SK-N-SH (cell line): Measurements from ENCODE around the gene OTUD4. TPM values are rescaled to one million over a fixed set of nuclear protein-coding genes. Genes with fewer than 3 reads are reported as not detected.
A peak's percentile ranks its signal among the peaks of the same experiment; 100 is the strongest.
"Not testable (repeated sequence)": the region's sequence is repeated elsewhere in the genome, so short reads cannot be mapped to it uniquely, and the experiment has no call there.

Experiments
- CTCF ChIA-PET: fragments of 300-600, 350-600 bp; formaldehyde crosslinking; extraction: SDS; loops from one replicate; lab custom pipeline; 2021; lab: Yijun Ruan, JAX
- POLR2A ChIA-PET: fragments of 350-600 bp; sonication (Branson Sonifier 250); formaldehyde crosslinking; extraction: SDS; loops from one replicate; lab custom pipeline; 2020; ENCODE audit warnings: antibody characterized with exemption, inconsistent platforms; lab: Yijun Ruan, JAX
- DNase-seq: peaks from one replicate; pipeline ENCODE4 v3.0.0; 2012
- H2AFZ ChIP-seq: fragments of 200-600 bp; sonication (generic); 2 replicates; pipeline ENCODE4 v1.8.1; 2016; ENCODE audit warnings: antibody characterized with exemption, mild to moderate bottlenecking, low read depth
- H3F3A ChIP-seq: fragments of 200-600 bp; sonication (generic); replicated peaks from 2 replicates; pipeline ENCODE3; 2016; ENCODE audit warnings: antibody characterized with exemption, mild to moderate bottlenecking; ENCODE audit not compliant: insufficient read depth
- H3K27ac ChIP-seq, 2 experiments: fragments of 200-500 bp in 1 of 2; fragments of 200-600 bp in 1 of 2; sonication (Bioruptor generic) in 1 of 2; sonication (generic), shearing (Covaris generic) in 1 of 2; 2 replicates each; pipeline versions ENCODE4 v1.5.1 to v1.6.1; 2014 to 2016; ENCODE audit warnings: low read depth in 2 of 2, inconsistent platforms in 1 of 2, low read length in 1 of 2, mild to moderate bottlenecking in 1 of 2, mixed read lengths in 1 of 2
- H3K27me3 ChIP-seq: fragments of 200-600 bp; sonication (generic), shearing (Covaris generic); 2 replicates; pipeline ENCODE4 v1.6.1; 2016; ENCODE audit warnings: mixed run types; ENCODE audit not compliant: insufficient read depth
- H3K36me3 ChIP-seq, 2 experiments: fragments of 200-500 bp in 1 of 2; fragments of 200-600 bp in 1 of 2; sonication (Bioruptor generic) in 1 of 2; sonication (generic) in 1 of 2; replicated peaks in 1 of 2; 2 replicates each; pipeline versions ENCODE3 to v1.5.1; 2014 to 2016; ENCODE audit warnings: low read length in 1 of 2, mild to moderate bottlenecking in 1 of 2; ENCODE audit not compliant: insufficient read depth in 2 of 2, control insufficient read depth in 1 of 2
- H3K4me1 ChIP-seq, 2 experiments: fragments of 200-500 bp in 1 of 2; fragments of 200-600 bp in 1 of 2; sonication (Bioruptor generic) in 1 of 2; sonication (generic), shearing (Covaris generic) in 1 of 2; 2 replicates each; pipeline versions ENCODE4 v1.5.1 to v1.6.1; 2014 to 2016; ENCODE audit warnings: low read depth in 1 of 2, low read length in 1 of 2, mixed run types in 1 of 2; ENCODE audit not compliant: insufficient read depth in 2 of 2, control insufficient read depth in 1 of 2
- H3K4me2 ChIP-seq: fragments of 200-600 bp; sonication (generic), shearing (Covaris generic); 2 replicates; pipeline ENCODE4 v1.6.1; 2017; ENCODE audit warnings: mixed run types
- H3K4me3 ChIP-seq, 2 experiments: fragments of 200-500 bp in 1 of 2; fragments of 200-600 bp in 1 of 2; sonication (Bioruptor generic) in 1 of 2; sonication (generic), shearing (Covaris generic) in 1 of 2; 2 replicates each; pipeline versions ENCODE4 v1.5.1 to v1.8.1; 2014 to 2016; ENCODE audit warnings: low read depth in 2 of 2, inconsistent platforms in 1 of 2, low read length in 1 of 2, mild to moderate bottlenecking in 1 of 2, mixed read lengths in 1 of 2, moderate library complexity in 1 of 2
- H3K79me2 ChIP-seq: fragments of 200-600 bp; sonication (generic); 2 replicates; pipeline ENCODE4 v1.8.1; 2017; ENCODE audit warnings: mild to moderate bottlenecking; ENCODE audit not compliant: insufficient read depth
- H3K9ac ChIP-seq: fragments of 200-600 bp; sonication (generic); 2 replicates; pipeline ENCODE4 v1.6.1; 2017; ENCODE audit warnings: mixed run types
- H3K9me2 ChIP-seq: fragments of 200-600 bp; sonication (generic); 2 replicates; pipeline ENCODE4 v1.6.1; 2017; ENCODE audit warnings: mixed run types
- H3K9me3 ChIP-seq: fragments of 200-600 bp; sonication (generic); 2 replicates; pipeline ENCODE4 v1.6.1; 2017; ENCODE audit warnings: mixed run types, mild to moderate bottlenecking, moderate library complexity
- H4K20me1 ChIP-seq: fragments of 200-600 bp; sonication (generic); 2 replicates; pipeline ENCODE4 v1.6.1; 2017; ENCODE audit warnings: mild to moderate bottlenecking, mixed run types; ENCODE audit not compliant: insufficient read depth
- CTCF ChIP-seq: fragments of 200-600 bp; sonication (generic); IDR thresholded peaks from 2 replicates; pipeline ENCODE4 v1.6.1; 2017; ENCODE audit warnings: antibody characterized with exemption, mild to moderate bottlenecking, moderate library complexity
- ELF1 ChIP-seq: IDR thresholded peaks from 2 replicates; pipeline ENCODE4 v1.4.0; 2012
- GABPA ChIP-seq: IDR thresholded peaks from 2 replicates; pipeline ENCODE4 v1.4.0; 2012; ENCODE audit warnings: low read depth, mild to moderate bottlenecking
- MAX ChIP-seq: IDR thresholded peaks from 2 replicates; pipeline ENCODE4 v1.4.0; 2012; ENCODE audit warnings: low read depth
- MXI1 ChIP-seq: IDR thresholded peaks from 2 replicates; pipeline ENCODE4 v1.6.1; 2012; ENCODE audit warnings: mild to moderate bottlenecking, low read depth, low read length, improper control_type of control experiment
- NFIC ChIP-seq: IDR thresholded peaks from 2 replicates; pipeline ENCODE4 v1.4.0; 2012; ENCODE audit warnings: borderline replicate concordance
- NRF1 ChIP-seq: IDR thresholded peaks from 2 replicates; pipeline ENCODE4 v1.6.1; 2012; ENCODE audit warnings: low read depth, mild to moderate bottlenecking, low read length
- PBX3 ChIP-seq: IDR thresholded peaks from 2 replicates; pipeline ENCODE4; 2012
- RFX5 ChIP-seq: IDR thresholded peaks from 2 replicates; pipeline ENCODE4 v1.6.1; 2012; ENCODE audit warnings: mild to moderate bottlenecking, improper control_type of control experiment, low read length
- SIN3A ChIP-seq: IDR thresholded peaks from 2 replicates; pipeline ENCODE4 v1.6.1; 2012; ENCODE audit warnings: low read depth, mild to moderate bottlenecking, low read length, moderate library complexity, borderline replicate concordance
- YY1 ChIP-seq: IDR thresholded peaks from 2 replicates; pipeline ENCODE4 v1.4.0; 2012; ENCODE audit warnings: low read depth, mild to moderate bottlenecking
- WGBS: methylation state at CpG from one replicate; pipeline ENCODE4 v1.1.6; 2017; ENCODE audit warnings: low lambda C conversion rate; 5-methylcytosine and 5-hydroxymethylcytosine counted together
- polyA plus RNA-seq, 3 experiments: library from polyadenylated mRNA; depleted of rRNA; stranded (reverse); fragments of >200 nt; gene quantifications; 2 replicates each; pipeline ENCODE4 v1.2.3, GENCODE V29; 2012

The OTUD4 gene
- 8.5 and 11.6 TPM in 2 replicates for polyA plus RNA-seq (2012; rRNA removed)
- polyA plus RNA-seq (2012; cell fraction: cytosol; rRNA removed), result 12.0 and 13.9 TPM in 2 replicates
- polyA plus RNA-seq (2012; cell fraction: nucleus; rRNA removed), result 8.4 and 16.6 TPM in 2 replicates

- peaks cover 4% of the 10 kb centered on the region for H3F3A ChIP-seq
- H2AFZ ChIP-seq, result peak within 1 kb of the TSS; percentile 98
- H3K4me1 ChIP-seq, result peaks cover 0 to 17% of the 10 kb centered on the region in 2 experiments; a peak in 2 of 4 replicates
- TF ChIP-seq GABPA (peak; percentile 73), NFIC (no peak), MXI1 (no peak; the same call in 1 of the 2 replicates), SIN3A (no peak; the same call in 1 of the 2 replicates), PBX3 (no peak), RFX5 (no peak), ELF1 (peak; percentile 43; the same call in 1 of the 2 replicates), YY1 (0 out of 2 replicates have a peak, but pooled peaks have one; percentile 18), MAX (no peak; the same call in none of the 2 replicates), CTCF (peak; percentile 37), NRF1 (peak; percentile 57)
- POLR2A ChIA-PET, result interaction anchor here (0.7 kb wide), 1 partner anchor 755 kb away, joined by 4 read pairs; no protein-coding TSS in a partner anchor
- H3K9ac ChIP-seq, result peak within 1 kb of the TSS; percentile 87
- 2% methylated on average over 26 of the region's 94 CpGs for WGBS
- H3K9me3 ChIP-seq, result no peaks in the 10 kb centered on the region
- H3K36me3 ChIP-seq, result no peaks in the 10 kb centered on the region
- peak; percentile 96 for DNase-seq
- peak within 1 kb of the TSS; percentile 74 to 77 for H3K4me3 ChIP-seq
- H4K20me1 ChIP-seq, result peaks cover 19% of the 10 kb centered on the region
- CTCF ChIA-PET, result interaction anchor here (0.8 to 1.1 kb wide), 2 partner anchors 8 to 429 kb away, joined by 3 to 4 read pairs; no protein-coding TSS in a partner anchor
- H3K27me3 ChIP-seq, result no peaks in the 10 kb centered on the region
- H3K79me2 ChIP-seq, result peaks cover 41% of the 10 kb centered on the region
- H3K9me2 ChIP-seq, result no peaks in the 10 kb centered on the region
- H3K4me2 ChIP-seq, result peak within 1 kb of the TSS; percentile 96
- peak within 1 kb of the TSS; percentile 80 to 91 for H3K27ac ChIP-seq
Measured at GRCh38 chr4:145180298-145181090, at the start of gene OTUD4. OTUD4 (minus strand) TSS chr4:145180589; CDS start chr4:145179973, 616 bp downstream.

- DNase-seq, POLR2A ChIA-PET, CTCF ChIA-PET, H3K4me1 ChIP-seq, H3K27me3 ChIP-seq, H3K79me2 ChIP-seq, H3F3A ChIP-seq, H4K20me1 ChIP-seq, H3K27ac ChIP-seq, H3K4me2 ChIP-seq, H2AFZ ChIP-seq, H3K9me3 ChIP-seq, H3K36me3 ChIP-seq, H3K9ac ChIP-seq, H3K4me3 ChIP-seq, H3K9me2 ChIP-seq: not testable (repeated sequence)
- 62% methylated on average over 7 of the region's 7 CpGs for WGBS
Measured at GRCh38 chr4:145223228-145223627, 42.8 kb upstream of the OTUD4 start.

- H3K4me3 ChIP-seq, H3F3A ChIP-seq, H3K36me3 ChIP-seq, H3K27ac ChIP-seq, H2AFZ ChIP-seq, H3K4me2 ChIP-seq, H3K9ac ChIP-seq, H3K79me2 ChIP-seq, DNase-seq, H4K20me1 ChIP-seq, CTCF ChIA-PET, H3K9me3 ChIP-seq, H3K27me3 ChIP-seq, H3K4me1 ChIP-seq, H3K9me2 ChIP-seq, POLR2A ChIA-PET: not testable (repeated sequence)
- 31% methylated on average over 5 of the region's 5 CpGs for WGBS
Measured at GRCh38 chr4:145221529-145221928, 41.1 kb upstream of the OTUD4 start.
